HepG2 (cell line): ENCODE measurements around the gene PSMD3. TPM values are rescaled to one million over a fixed set of nuclear protein-coding genes. Genes with fewer than 3 reads are reported as not detected.
A peak's percentile ranks its signal among the peaks of the same experiment; 100 is the strongest.

Experiments
- ATAC-seq: fragments of 200-7000 bp; cut with Tn5 transposase; 3 replicates; pipeline ENCODE4 v1.9.1; 2020; ENCODE audit warnings: mild to moderate bottlenecking, moderate library complexity
- BruUV-seq: library from RNA; stranded (reverse); fragments of 400-500 nt; replicated peaks from 2 replicates; lab custom pipeline; 2021; lab: Mats Ljungman, UMichigan
- CTCF ChIA-PET: fragments of 300-600 bp; formaldehyde crosslinking; extraction: SDS; loops from one replicate; lab custom pipeline; 2021; ENCODE audit warnings: low total read pairs, inconsistent platforms, low intra/inter-chr PET ratio; lab: Yijun Ruan, JAX
- POLR2A ChIA-PET: fragments of 350-600 bp; sonication (Branson Sonifier 250); formaldehyde crosslinking; loops from one replicate; lab custom pipeline; 2020; ENCODE audit warnings: antibody characterized with exemption, inconsistent platforms; lab: Yijun Ruan, JAX
- DNase-seq: peaks from one replicate; pipeline ENCODE4 v3.0.0-alpha.2; 2015; ENCODE audit warnings: low spot score
- FAIRE-seq: peaks from 3 replicates; lab custom pipeline; 2011; peaks lifted over from hg19 to GRCh38; lab: Jason Lieb, UNC
- H2AFZ ChIP-seq: one replicate; pipeline ENCODE4 v1.6.1; 2011; ENCODE audit warnings: low read length, inconsistent platforms
- H3K27ac ChIP-seq: fragments of 300-600 bp; 3 replicates; pipeline ENCODE4 v1.8.0; 2011; ENCODE audit warnings: mixed run types, mild to moderate bottlenecking, mixed read lengths, low read length, inconsistent platforms; ENCODE audit not compliant: insufficient read depth; ENCODE audit errors: extremely low read length
- H3K27me3 ChIP-seq, 2 experiments: fragments of 200-600 bp in 1 of 2; 2 replicates in 1 of 2; 3 replicates in 1 of 2; pipeline versions ENCODE4 v1.6.0 to v1.8.0; 2011; ENCODE audit warnings: low read length in 2 of 2, mild to moderate bottlenecking in 2 of 2, moderate library complexity in 2 of 2, inconsistent platforms in 1 of 2; ENCODE audit not compliant: insufficient read depth in 2 of 2, control insufficient read depth in 1 of 2
- H3K36me3 ChIP-seq, 2 experiments: fragments of 200-600 bp in 1 of 2; replicated peaks in 1 of 2; 2 replicates in 1 of 2; 3 replicates in 1 of 2; pipeline versions ENCODE4 v1.5.1 to v1.8.0; 2011; ENCODE audit warnings: low read length in 2 of 2, inconsistent platforms in 1 of 2; ENCODE audit not compliant: insufficient read depth in 2 of 2, control insufficient read depth in 1 of 2
- H3K4me1 ChIP-seq: 2 replicates; pipeline ENCODE4 v1.5.1; 2012; ENCODE audit warnings: low read length, inconsistent platforms; ENCODE audit not compliant: insufficient read depth
- H3K4me2 ChIP-seq: 2 replicates; pipeline ENCODE4 v1.6.0; 2011; ENCODE audit warnings: low read depth, low read length, inconsistent platforms
- H3K4me3 ChIP-seq, 3 experiments: fragments of 200-600 bp in 1 of 3; sonication (generic), shearing (Covaris generic) in 1 of 3; replicated peaks in 1 of 3; 2 replicates each; pipeline ENCODE4 v1.5.1; 2011 to 2016; ENCODE audit warnings: low read length in 3 of 3, inconsistent platforms in 2 of 3, low read depth in 2 of 3, mild to moderate bottlenecking in 2 of 3, control low read depth in 1 of 3, mixed read lengths in 1 of 3; ENCODE audit not compliant: insufficient read depth in 1 of 3
- H3K79me2 ChIP-seq: one replicate; pipeline ENCODE4 v1.6.1; 2011; ENCODE audit warnings: low read length, inconsistent platforms; ENCODE audit not compliant: insufficient read depth
- H3K9ac ChIP-seq: 2 replicates; pipeline ENCODE4 v1.6.0; 2011; ENCODE audit warnings: mild to moderate bottlenecking, low read depth, low read length, inconsistent platforms; ENCODE audit not compliant: insufficient read depth
- H3K9me3 ChIP-seq: 2 replicates; pipeline ENCODE4 v1.5.1; 2012; ENCODE audit warnings: mild to moderate bottlenecking, low read length
- H4K20me1 ChIP-seq: 2 replicates; pipeline ENCODE4 v1.6.0; 2011; ENCODE audit warnings: inconsistent platforms, mild to moderate bottlenecking, low read length, moderate library complexity; ENCODE audit not compliant: insufficient read depth
- FOXJ3 ChIP-seq: sonication (generic); formaldehyde crosslinking; IDR thresholded peaks from 2 replicates; pipeline ENCODE4 v1.4.0; 2020; ENCODE audit warnings: missing genetic modification reagents, mild to moderate bottlenecking, borderline replicate concordance
- LCORL ChIP-seq, 2 experiments: fragments of 450-650 bp in 1 of 2; sonication (generic) in 1 of 2; formaldehyde crosslinking in 1 of 2; IDR thresholded peaks; 2 replicates each; pipeline versions ENCODE4 v1.5.0 to v1.6.1; 2017 to 2020; ENCODE audit warnings: antibody characterized with exemption in 1 of 2, missing genetic modification reagents in 1 of 2
- ZEB1 ChIP-seq: IDR thresholded peaks from 2 replicates; pipeline ENCODE4 v1.6.1; 2012; ENCODE audit warnings: mild to moderate bottlenecking, low read depth, inconsistent platforms; ENCODE audit not compliant: insufficient replicate concordance
- ZFAT ChIP-seq: sonication (generic); formaldehyde crosslinking; conservative IDR thresholded peaks from 2 replicates; pipeline ENCODE4 v1.8.1; 2023; ENCODE audit warnings: missing genetic modification reagents, inconsistent platforms
- ZMYM2 ChIP-seq: sonication (generic); formaldehyde crosslinking; IDR thresholded peaks from 2 replicates; pipeline ENCODE4 v1.8.0; 2022; ENCODE audit warnings: mild to moderate bottlenecking, missing genetic modification reagents
- ZNF7 ChIP-seq: IDR thresholded peaks from 2 replicates; pipeline ENCODE4 v1.6.1; 2016; ENCODE audit warnings: missing biosample characterization, missing genetic modification reagents
- WGBS: methylation state at CpG from one replicate; pipeline ENCODE4 v1.1.6; 2017; ENCODE audit warnings: low lambda C conversion rate; 5-methylcytosine and 5-hydroxymethylcytosine counted together
- in situ Hi-C: cut with HindIII; loops from 2 replicates; pipeline ENCODE4 v1.10.0; 2017; ENCODE audit warnings: low pct_unique_long_range_greater_than_20kb; ENCODE audit not compliant: extremely low pct_ligation_motif_present
- intact Hi-C: fragments of 100-400 bp; cut with micrococcal nuclease; formaldehyde crosslinking; loops from one replicate; pipeline ENCODE4 v1.10.0; 2022; ENCODE audit not compliant: unreplicated experiment
- polyA plus RNA-seq, 8 experiments: library from polyadenylated mRNA; depleted of rRNA in 3 of 8; stranded (reverse) in 7 of 8; unstranded in 1 of 8; fragments of >200 nt; fragmentation: Illumina TruSeq in 4 of 8; extraction: Trizol in 4 of 8; gene quantifications; 2 replicates each; pipeline versions ENCODE4 v1.2.1 to v1.2.3, GENCODE V29; 2011 to 2016; ENCODE audit warnings: low read depth in 4 of 8, missing spikeins in 1 of 8, mixed read lengths in 1 of 8; ENCODE audit not compliant: insufficient read depth in 1 of 8
- total RNA-seq, 5 experiments: library from RNA; depleted of rRNA; stranded (reverse); fragments of >200 nt; fragmentation: Illumina TruSeq; extraction: Trizol; gene quantifications; 2 replicates each; pipeline ENCODE4 v1.2.3, GENCODE V29; 2016; ENCODE audit warnings: low read depth in 1 of 5
- TF ChIP-seq, protein P1 (sequence below): sonication (generic); formaldehyde crosslinking; IDR thresholded peaks from 2 replicates; pipeline ENCODE4; 2020; ENCODE audit warnings: missing genetic modification reagents, mild to moderate bottlenecking, borderline replicate concordance
- TF ChIP-seq, protein P2 (sequence below): sonication (generic); formaldehyde crosslinking; IDR thresholded peaks from 2 replicates; pipeline ENCODE4 v1.5.1; 2020; ENCODE audit warnings: mild to moderate bottlenecking, moderate library complexity, missing genetic modification reagents

Gene PSMD3
- total and polyA plus RNA-seq, 2 of the 13 experiments (the other 11 are each of a cell fraction or from before 2014, with no cell fraction given) = 97.4 to 146 TPM

DNA sequence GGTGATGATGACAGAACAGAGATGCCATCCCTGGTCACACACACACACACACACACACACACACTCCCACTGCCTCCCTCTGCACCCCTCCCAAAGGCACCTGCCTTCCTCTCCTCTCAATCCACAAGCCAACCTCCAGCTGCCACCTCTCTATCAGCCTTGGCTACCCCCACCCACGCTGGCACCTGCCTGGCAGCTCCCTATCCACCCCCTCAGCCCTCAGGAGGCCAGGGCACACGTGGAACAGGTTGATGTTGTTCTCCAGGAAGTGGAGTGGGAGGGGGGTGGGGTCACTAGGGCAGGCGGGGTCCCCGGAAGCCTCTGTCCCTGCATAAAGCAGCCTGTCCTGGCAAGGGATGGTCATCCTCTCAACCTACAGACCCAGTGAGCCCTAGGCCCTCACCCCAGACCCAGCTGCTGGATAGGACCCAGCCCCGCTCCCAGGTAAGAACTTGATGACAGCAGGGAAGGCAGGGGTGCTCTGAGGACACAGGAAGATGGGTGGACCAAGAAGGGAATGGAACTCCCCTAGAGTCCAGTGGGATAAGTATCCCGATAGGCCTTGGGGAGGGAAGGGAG is 17.9 kb upstream of the PSMD3 start, which contains the start of gene GSDMA (continued):
- TF ChIP-seq, protein P1, sequence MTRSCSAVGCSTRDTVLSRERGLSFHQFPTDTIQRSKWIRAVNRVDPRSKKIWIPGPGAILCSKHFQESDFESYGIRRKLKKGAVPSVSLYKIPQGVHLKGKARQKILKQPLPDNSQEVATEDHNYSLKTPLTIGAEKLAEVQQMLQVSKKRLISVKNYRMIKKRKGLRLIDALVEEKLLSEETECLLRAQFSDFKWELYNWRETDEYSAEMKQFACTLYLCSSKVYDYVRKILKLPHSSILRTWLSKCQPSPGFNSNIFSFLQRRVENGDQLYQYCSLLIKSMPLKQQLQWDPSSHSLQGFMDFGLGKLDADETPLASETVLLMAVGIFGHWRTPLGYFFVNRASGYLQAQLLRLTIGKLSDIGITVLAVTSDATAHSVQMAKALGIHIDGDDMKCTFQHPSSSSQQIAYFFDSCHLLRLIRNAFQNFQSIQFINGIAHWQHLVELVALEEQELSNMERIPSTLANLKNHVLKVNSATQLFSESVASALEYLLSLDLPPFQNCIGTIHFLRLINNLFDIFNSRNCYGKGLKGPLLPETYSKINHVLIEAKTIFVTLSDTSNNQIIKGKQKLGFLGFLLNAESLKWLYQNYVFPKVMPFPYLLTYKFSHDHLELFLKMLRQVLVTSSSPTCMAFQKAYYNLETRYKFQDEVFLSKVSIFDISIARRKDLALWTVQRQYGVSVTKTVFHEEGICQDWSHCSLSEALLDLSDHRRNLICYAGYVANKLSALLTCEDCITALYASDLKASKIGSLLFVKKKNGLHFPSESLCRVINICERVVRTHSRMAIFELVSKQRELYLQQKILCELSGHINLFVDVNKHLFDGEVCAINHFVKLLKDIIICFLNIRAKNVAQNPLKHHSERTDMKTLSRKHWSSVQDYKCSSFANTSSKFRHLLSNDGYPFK (CRISPR knock-in tag) = no peak
- TF ChIP-seq ZFAT (CRISPR knock-in tag) (no peak), ZEB1 (no peak), LCORL (IDR thresholded peaks at IDR 0.05) (no peak), LCORL (CRISPR knock-in tag; IDR thresholded peaks at IDR 0.05) (no peak), ZMYM2 (CRISPR knock-in tag) (no peak), ZNF7 (no peak)
- TF ChIP-seq, all 625 proteins: peak for 0

DNA sequence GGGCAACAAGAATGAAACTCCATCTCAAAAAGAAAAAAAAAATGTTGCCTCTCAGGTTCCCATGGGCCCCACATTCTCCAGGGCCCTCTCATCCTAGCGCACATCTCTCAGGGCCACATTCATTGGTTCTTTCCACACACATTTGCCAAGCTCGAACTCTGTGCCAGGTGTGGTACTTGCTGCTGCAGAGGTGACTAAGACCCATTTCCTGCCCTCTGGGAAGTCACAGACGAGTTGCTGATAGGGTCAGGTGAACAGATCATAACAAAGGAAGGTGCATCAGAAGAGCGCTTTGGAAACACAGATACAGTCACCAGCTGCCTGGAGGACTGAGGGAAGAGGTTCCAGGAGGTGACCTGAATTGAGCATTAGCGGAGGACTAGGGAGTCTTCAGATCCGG is 16.8 kb upstream of the PSMD3 start:
- Histone ChIP-seq H3K27ac (no peak overlapping the region), H3K9me3 (no peaks in the 10 kb centered on the region), H3K79me2 (no peaks in the 10 kb centered on the region), H2AFZ (no peak overlapping the region), H3K4me2 (no peak overlapping the region), H3K36me3 (no peaks in the 10 kb centered on the region), H3K27me3 (peaks cover 0 to 47% of the 10 kb centered on the region in 2 experiments; a peak in 3 of 5 replicates), H3K4me1 (peaks cover 25% of the 10 kb centered on the region), H3K9ac (no peak overlapping the region), H3K4me3 (no peak overlapping the region), H4K20me1 (no peaks in the 10 kb centered on the region)
- DNase-seq (no peak), FAIRE-seq (no peak), ATAC-seq (no peak)
- ChIA-PET CTCF (no interaction called here), POLR2A (no interaction called here)
- 63% methylated on average over 6 of the region's 6 CpGs for WGBS
- no TSS peak for BruUV-seq
- in situ Hi-C loops = no loop called here
- TF ChIP-seq, protein P2, sequence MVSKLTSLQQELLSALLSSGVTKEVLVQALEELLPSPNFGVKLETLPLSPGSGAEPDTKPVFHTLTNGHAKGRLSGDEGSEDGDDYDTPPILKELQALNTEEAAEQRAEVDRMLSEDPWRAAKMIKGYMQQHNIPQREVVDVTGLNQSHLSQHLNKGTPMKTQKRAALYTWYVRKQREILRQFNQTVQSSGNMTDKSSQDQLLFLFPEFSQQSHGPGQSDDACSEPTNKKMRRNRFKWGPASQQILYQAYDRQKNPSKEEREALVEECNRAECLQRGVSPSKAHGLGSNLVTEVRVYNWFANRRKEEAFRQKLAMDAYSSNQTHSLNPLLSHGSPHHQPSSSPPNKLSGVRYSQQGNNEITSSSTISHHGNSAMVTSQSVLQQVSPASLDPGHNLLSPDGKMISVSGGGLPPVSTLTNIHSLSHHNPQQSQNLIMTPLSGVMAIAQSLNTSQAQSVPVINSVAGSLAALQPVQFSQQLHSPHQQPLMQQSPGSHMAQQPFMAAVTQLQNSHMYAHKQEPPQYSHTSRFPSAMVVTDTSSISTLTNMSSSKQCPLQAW (CRISPR knock-in tag) = 0 out of 2 replicates have a peak, but pooled peaks have one; percentile 20
- no peak for TF ChIP-seq FOXJ3 (CRISPR knock-in tag)
- intact Hi-C loops = no loop called here
